Activated naive CD4-positive, alpha-beta T cell treated with Interleukin-2 at 50 U/mL for 16 hours (primary cell): ENCODE measurements around the gene CEACAM8.
"Not testable (repeated sequence)": the region's sequence is repeated elsewhere in the genome, so short reads cannot be mapped to it uniquely, and the experiment has no call there.

ENCODE experiments used
- DNase-seq: peaks from one replicate; pipeline ENCODE4 v3.0.0-alpha.2; 2020

The CEACAM8 gene

GRCh38 chr19:42540071-42540553 lies 54.6 kb downstream of the CEACAM8 start:
- no peak for DNase-seq

GRCh38 chr19:42538841-42539709 lies 55.6 kb downstream of the CEACAM8 start:
- DNase-seq = no peak

- not testable (repeated sequence) for DNase-seq
Observed at GRCh38 chr19:42535276-42535675, 59.4 kb downstream of the CEACAM8 start.

DNA sequence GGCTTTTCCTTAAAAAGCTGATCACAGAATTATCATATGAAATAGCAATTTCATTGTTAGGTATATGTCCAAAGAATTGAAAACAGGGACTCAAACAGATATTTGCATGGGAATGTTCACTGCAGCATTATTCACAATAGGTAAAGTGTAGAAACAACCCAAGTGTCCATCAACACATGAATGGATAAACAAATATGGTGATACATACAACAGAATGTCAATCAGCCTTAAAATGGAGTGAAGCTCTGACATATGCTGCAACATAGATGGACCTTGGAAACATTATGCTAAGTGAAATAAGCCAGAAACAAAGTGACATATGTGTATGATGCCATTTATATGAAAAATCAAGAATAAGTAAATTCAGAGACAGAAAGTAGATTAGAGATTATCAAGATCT lies 60.3 kb downstream of the CEACAM8 start:
- no peak for DNase-seq

DNA sequence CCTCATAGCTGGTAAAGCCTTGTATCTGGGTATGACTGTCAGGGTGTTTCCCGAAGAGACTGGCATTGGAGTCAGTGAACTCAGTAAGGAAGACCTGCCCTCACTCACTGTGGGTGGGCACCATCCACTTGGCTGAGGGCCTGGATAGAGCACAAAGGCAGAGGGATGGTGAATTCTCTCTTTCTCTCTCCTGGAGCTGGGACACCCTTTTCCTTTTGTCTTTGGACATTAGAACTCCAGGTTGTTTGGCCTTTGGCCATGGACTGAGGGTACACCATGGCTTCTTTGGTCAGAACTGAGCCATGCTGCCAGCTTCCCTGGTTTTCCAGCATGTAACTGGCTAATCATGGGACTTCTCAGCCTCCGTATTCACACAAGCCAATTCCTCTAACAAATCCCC lies 61.8 kb downstream of the CEACAM8 start:
- DNase-seq = no peak

DNA sequence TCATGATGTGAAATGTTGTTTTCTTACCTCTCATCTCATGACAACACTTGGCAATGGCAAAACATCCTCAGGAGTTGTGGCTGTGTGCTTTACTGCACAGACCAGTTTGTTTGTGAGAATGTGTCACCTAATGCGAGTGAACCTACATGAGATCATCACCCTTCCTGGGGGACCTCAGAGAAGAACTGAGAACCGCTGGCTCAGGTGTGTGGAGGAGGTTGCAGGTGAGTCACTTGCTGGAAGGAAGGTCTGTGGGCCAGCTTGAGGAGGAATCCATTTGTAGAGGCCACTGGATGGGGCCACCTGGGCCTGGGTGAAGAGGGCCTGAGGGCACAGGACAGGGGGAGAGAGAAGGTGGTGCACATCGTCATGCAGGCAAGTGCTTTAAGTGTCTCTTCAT lies 63.4 kb downstream of the CEACAM8 start:
- DNase-seq = no peak
